Duodenal mucosa (tissue), 2 donors: Measurements from ENCODE around the gene NEK1.
"Not testable (repeated sequence)": the region's sequence is repeated elsewhere in the genome, so short reads cannot be mapped to it uniquely, and the experiment has no call there.

Experiments
- H3K27ac ChIP-seq: one replicate; pipeline ENCODE4 v1.7.0; 2013; ENCODE audit warnings: low read depth, low read length
- H3K27me3 ChIP-seq, 2 donors: one replicate each; pipeline ENCODE4 v1.7.0; 2013; ENCODE audit warnings: low read length in 2 of 2, control low read depth in 1 of 2; ENCODE audit not compliant: insufficient read depth in 2 of 2, control insufficient read depth in 1 of 2
- H3K36me3 ChIP-seq, 2 donors: one replicate each; pipeline ENCODE4 v1.7.0; 2013; ENCODE audit warnings: low read length in 2 of 2, control low read depth in 1 of 2; ENCODE audit not compliant: insufficient read depth in 2 of 2, control insufficient read depth in 1 of 2
- H3K4me1 ChIP-seq, 2 donors: one replicate each; pipeline ENCODE4 v1.7.0; 2013; ENCODE audit warnings: low read length in 2 of 2, control low read depth in 1 of 2; ENCODE audit not compliant: insufficient read depth in 2 of 2, control insufficient read depth in 1 of 2
- H3K4me3 ChIP-seq, 2 donors: one replicate each; pipeline ENCODE4 v1.7.0; 2013; ENCODE audit warnings: low read length in 2 of 2, low read depth in 1 of 2
- H3K9ac ChIP-seq, 2 donors: one replicate each; pipeline ENCODE4 v1.7.0; 2013; ENCODE audit warnings: low read length in 2 of 2, low read depth in 1 of 2
- H3K9me3 ChIP-seq, 2 donors: one replicate each; pipeline ENCODE4 v1.7.0; 2013; ENCODE audit warnings: low read length in 2 of 2, control low read depth in 1 of 2; ENCODE audit not compliant: control insufficient read depth in 1 of 2

The NEK1 gene

GRCh38 chr4:169570266-169570665 is 42.1 kb downstream of the NEK1 start:
- not testable (repeated sequence) for H3K27me3 ChIP-seq, H3K9ac ChIP-seq, H3K36me3 ChIP-seq, H3K4me1 ChIP-seq, H3K27ac ChIP-seq, H3K4me3 ChIP-seq, H3K9me3 ChIP-seq

- H3K9ac ChIP-seq, H3K9me3 ChIP-seq, H3K27me3 ChIP-seq, H3K4me3 ChIP-seq, H3K36me3 ChIP-seq, H3K27ac ChIP-seq, H3K4me1 ChIP-seq: not testable (repeated sequence)
Observed at GRCh38 chr4:169569188-169569587, 43.2 kb downstream of the NEK1 start.

GRCh38 chr4:169567916-169568315 is 44.5 kb downstream of the NEK1 start:
- no peaks in the 10 kb centered on the region for H3K27me3 ChIP-seq
- no peaks in the 10 kb centered on the region for H3K36me3 ChIP-seq
- no peak overlapping the region for H3K9ac ChIP-seq
- no peak overlapping the region for H3K27ac ChIP-seq
- H3K4me3 ChIP-seq = no peak overlapping the region
- no peaks in the 10 kb centered on the region for H3K9me3 ChIP-seq
- H3K4me1 ChIP-seq = peaks cover 0 to 6% of the 10 kb centered on the region in 2 donors

- Histone ChIP-seq H3K4me3 (no peak overlapping the region), H3K27me3 (no peaks in the 10 kb centered on the region), H3K9ac (no peak overlapping the region), H3K27ac (no peak overlapping the region), H3K4me1 (peaks cover 0 to 6% of the 10 kb centered on the region in 2 donors), H3K36me3 (no peaks in the 10 kb centered on the region), H3K9me3 (no peaks in the 10 kb centered on the region)
Observed at GRCh38 chr4:169566021-169566818, 46.2 kb downstream of the NEK1 start.

GRCh38 chr4:169565606-169566005 is 46.8 kb downstream of the NEK1 start:
- Histone ChIP-seq H3K36me3 (no peaks in the 10 kb centered on the region), H3K4me3 (no peak overlapping the region), H3K4me1 (peaks cover 0 to 6% of the 10 kb centered on the region in 2 donors), H3K9ac (no peak overlapping the region), H3K27me3 (no peaks in the 10 kb centered on the region), H3K9me3 (no peaks in the 10 kb centered on the region), H3K27ac (no peak overlapping the region)

GRCh38 chr4:169557061-169557636 is 55.2 kb downstream of the NEK1 start:
- Histone ChIP-seq H3K9me3 (peaks cover 0 to 10% of the 10 kb centered on the region in 2 donors), H3K27ac (no peak overlapping the region), H3K4me3 (no peak overlapping the region), H3K4me1 (no peaks in the 10 kb centered on the region), H3K36me3 (peaks cover 2 to 7% of the 10 kb centered on the region in 2 donors), H3K9ac (no peak overlapping the region), H3K27me3 (no peaks in the 10 kb centered on the region)

GRCh38 chr4:169546548-169546947 is 65.8 kb downstream of the NEK1 start:
- not testable (repeated sequence) for H3K9ac ChIP-seq, H3K36me3 ChIP-seq, H3K4me1 ChIP-seq, H3K27me3 ChIP-seq, H3K27ac ChIP-seq, H3K4me3 ChIP-seq, H3K9me3 ChIP-seq

- Histone ChIP-seq H3K27ac (no peak overlapping the region), H3K4me1 (no peaks in the 10 kb centered on the region), H3K27me3 (no peaks in the 10 kb centered on the region), H3K9me3 (peaks cover 0 to 2% of the 10 kb centered on the region in 2 donors), H3K9ac (no peak overlapping the region), H3K36me3 (peaks cover 0 to 2% of the 10 kb centered on the region in 2 donors), H3K4me3 (no peak overlapping the region)
Observed at GRCh38 chr4:169540774-169541173, 71.6 kb downstream of the NEK1 start.

- Histone ChIP-seq H3K36me3 (peaks cover 0 to 3% of the 10 kb centered on the region in 2 donors), H3K4me1 (no peaks in the 10 kb centered on the region), H3K9ac (no peak overlapping the region), H3K27ac (no peak overlapping the region), H3K4me3 (no peak overlapping the region), H3K9me3 (no peaks in the 10 kb centered on the region), H3K27me3 (no peaks in the 10 kb centered on the region)
Observed at GRCh38 chr4:169530048-169530447, 82.3 kb downstream of the NEK1 start.

- Histone ChIP-seq H3K4me3 (no peak overlapping the region), H3K27ac (no peak overlapping the region), H3K36me3 (no peaks in the 10 kb centered on the region), H3K9ac (no peak overlapping the region), H3K4me1 (no peaks in the 10 kb centered on the region), H3K27me3 (no peaks in the 10 kb centered on the region), H3K9me3 (no peaks in the 10 kb centered on the region)
Observed at GRCh38 chr4:169523796-169524195, 88.6 kb downstream of the NEK1 start.
